AG08395 (cell line): ENCODE measurements around the gene ZFP36L2.

Experiments
- DNase-seq: peaks from one replicate; pipeline ENCODE4 v3.0.0; 2012; ENCODE audit warnings: mixed read lengths, low spot score

Gene ZFP36L2

DNA sequence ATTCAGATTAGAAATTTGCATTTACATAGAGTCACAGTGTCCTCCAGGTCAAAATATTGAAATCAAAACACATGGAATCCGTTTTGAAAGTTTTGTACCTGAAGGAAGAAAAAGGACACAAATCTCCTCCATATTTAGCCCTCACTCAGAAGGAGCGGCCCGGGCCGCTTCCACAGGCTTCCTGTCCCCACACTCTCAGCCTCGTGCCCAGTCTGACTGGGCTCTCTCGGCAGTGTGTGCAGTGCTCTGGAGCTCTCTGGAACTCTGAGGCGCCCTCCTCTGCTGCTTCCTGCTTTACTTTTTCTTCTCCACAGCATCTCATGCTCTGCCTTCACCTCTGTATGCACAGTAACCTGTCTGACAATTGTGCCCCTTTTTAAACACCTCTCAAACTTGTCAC, 22.2 kb upstream of the ZFP36L2 start:
- no peak for DNase-seq

DNA sequence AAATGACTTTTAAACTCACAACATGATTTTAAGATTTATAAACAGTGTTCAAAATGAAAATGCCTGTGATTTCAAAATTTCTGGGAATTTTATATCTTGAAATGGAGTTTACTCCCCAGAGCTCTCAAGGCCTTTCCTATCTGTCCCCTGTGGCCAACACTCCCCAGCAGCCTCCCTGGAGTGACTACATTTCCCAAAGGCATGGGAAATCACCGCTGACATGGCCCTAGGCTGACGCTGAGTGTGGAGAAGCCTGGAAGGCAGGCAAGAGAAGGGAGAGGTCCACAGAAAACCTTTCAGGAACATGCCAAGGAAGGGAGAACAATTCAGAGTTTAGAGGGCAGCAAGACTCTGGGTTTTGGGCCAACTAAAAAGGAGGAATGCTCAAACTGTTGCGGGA, 20.2 kb upstream of the ZFP36L2 start:
- no peak for DNase-seq

DNA sequence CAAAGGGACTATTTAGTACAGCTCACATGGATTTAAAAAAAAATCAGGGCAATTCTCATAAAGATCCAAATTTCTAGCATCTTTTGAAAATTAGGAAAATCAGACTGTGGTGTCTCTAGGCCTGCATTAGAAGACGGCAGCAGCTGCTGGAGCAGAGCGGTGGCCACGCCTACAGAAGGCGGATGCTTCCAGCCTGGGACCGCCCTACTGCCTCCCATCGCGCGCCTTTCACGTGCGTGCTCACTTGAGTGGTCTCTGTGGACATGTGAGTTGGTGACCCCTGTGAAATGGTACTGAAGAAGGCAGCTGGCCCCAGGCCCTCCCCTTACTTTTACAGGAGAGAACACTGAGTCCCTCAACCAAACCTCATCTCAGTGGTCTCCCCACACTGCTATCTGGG, 15.2 kb upstream of the ZFP36L2 start:
- no peak for DNase-seq

DNA sequence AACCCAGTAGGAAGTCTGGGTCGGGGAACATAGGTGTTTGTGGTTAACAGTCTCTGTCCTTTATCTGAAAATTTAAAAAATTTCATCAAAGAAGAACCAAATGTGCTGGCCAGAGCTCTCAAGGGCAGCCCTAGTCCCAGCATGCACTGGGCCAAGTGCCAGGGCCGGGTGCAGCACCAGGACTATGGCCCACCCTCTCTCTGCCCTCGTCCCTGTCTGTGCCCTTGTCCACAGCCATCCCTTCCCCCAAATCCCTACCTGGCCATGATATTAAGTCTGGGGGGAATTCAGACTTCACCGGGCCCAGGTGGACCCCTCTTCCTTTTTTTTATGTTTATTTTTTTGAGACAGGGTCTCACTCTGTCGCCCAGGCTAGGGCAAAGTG, 14.4 kb upstream of the ZFP36L2 start:
- DNase-seq = no peak

DNA sequence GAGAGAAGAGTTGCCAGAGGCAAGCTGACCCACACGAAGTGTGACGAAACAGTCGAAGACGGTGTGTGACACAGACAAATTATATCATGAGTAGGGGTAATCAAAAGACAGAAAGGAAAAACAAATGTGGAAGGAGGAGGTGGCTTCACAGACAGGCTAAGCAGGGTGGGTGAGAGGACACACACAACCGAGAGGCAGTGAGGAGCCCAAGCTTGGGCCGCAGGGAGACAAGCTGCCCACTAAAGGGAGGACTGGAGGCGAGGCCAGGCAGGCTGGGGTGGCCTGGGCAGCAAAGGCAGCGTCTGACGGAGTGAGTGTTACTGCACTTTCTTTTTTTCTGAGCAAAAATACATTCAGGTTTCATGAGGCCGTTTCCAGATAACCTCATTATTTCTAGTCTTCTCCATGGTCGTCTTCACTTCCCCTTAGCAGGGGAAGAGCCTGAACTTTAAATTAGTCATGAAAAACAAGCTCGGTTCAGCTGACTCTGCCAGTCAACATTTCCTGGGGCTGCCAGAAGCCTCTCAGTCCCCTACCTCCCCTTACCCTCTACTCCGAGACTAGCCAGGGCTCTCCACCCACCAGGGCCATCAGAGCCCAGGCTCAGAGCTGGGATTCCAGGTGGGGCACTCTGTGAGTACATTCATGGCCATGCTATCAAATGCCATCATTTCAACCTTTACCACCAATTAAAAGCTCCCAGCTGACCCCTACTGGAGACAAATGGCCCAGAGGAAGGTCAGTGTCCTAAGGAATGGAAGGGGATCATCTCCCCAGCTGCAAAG, 13.8 kb upstream of the ZFP36L2 start:
- no peak for DNase-seq

DNA sequence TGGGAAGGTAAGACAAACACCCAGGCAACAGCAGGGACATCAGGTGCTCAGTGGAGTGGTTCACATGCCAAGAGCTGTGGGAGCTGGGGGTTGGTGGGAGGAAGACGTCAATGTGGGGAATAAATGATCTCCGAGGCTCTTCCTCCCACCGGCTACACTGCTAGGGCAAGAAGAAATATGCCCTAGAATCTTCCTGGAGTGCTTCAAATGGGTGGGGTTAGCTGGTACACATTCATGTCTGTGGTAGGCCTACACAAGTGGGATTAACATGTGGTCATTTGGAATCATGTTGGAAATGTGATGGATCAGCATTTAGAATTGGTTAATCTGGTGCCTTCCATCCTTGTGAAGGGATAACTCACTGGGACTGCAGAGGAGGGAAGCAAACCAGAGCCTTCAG, 12.4 kb upstream of the ZFP36L2 start:
- DNase-seq = no peak

DNA sequence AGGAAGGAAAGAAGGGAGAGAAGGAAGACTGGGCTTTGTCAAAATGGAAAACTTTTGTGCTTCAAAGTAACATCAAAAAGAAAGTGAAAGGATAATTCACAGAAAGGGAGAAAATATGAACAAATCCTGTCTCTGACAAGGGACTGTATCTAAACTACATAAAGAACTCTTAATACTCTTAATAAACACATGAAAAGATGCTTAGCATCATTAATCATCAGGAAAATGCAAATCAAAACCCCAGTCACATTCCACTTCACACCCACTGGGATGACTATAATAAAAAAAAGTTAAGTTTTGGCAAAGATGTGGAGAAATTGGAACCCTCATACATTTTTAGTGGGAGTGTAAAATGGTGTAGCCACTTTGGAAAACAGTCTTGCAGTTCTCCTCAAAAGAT, 11.8 kb upstream of the ZFP36L2 start:
- no peak for DNase-seq

DNA sequence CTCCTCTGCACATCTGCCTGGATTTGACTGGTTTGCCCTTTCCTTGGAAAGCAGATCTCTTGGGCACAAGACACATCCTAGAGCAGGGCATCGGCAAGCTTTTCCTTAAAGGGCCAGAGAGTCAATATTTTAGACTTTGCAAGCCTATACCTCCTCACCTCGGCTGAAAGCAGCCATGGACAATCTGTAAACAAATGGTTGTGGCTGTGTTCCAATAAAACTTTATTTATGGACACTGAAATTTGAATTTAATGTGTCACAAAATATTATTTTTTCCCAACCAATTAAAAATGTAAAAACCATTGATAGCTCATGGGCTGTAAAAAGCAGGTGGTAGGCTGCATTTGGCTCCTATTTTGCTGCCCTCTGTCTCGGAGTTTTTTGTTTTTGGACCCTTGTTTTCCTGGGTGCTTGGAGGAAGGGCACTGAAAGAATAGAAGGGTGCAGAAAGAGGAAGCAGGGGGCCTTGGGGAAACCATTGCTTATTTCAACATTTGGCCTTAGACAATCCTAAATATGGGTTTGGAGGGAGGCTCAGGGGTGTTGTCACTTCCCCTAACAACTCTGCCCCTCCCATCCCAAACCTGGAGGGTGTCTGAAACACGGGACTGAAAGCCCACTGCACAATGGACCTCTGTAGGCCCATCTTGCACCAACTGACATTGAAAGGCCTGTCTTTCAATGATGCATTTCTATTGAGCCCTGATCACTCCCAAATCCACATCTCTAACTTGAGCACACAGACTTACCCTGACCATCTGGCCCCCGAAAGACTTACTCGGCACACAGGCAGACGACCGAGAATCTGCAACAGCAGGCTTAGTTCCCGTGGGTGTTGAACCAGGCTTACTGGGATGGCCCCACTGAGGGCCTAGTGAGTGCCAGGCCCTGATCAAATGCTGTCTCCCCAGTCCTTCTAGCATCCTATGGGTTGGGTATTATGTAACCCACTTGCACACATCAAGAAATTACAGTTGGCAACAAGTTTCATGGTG, 7.1 kb upstream of the ZFP36L2 start:
- no peak for DNase-seq

DNA sequence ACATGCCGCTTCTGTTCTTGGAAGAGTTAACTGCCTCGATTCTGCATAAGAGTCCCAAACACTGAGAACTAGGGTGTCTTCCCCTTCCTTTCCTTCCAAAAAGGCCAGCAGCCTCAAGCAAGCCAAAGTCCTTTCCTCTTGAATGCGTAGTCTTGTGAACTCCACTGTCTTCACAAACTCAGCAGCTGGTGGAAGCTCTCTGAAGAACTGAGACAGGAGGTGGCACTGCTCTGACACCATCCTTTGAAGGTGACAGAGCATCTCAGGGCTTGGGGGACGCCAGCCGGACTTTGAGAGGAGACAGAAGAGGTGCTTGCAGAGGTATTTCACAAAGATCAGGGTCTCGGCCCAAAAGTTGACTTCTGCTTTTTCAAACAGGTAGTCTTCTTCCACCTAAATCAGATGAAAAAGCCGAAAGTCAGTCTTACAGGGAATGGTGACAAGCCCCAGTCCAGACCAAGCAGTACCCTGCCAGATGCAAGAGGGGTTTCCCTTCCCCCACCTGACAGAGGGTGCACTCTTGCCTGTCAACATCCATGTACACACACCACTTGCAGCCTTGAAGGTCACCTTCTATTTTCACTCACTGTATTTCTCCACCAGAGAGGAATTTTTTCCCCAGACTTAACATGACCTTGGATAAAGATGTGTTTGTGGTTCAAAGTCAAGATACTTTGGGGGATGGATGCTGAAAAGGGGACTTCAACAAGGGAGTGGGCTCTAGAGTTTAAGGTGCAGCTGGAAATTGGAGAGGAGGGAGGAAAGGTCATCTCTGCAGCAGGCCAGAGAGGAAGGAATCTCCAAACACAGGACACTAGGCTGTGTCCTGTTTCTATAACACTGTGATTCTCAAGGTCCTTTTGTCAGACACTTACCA, 4.8 kb upstream of the ZFP36L2 start:
- DNase-seq = no peak

DNA sequence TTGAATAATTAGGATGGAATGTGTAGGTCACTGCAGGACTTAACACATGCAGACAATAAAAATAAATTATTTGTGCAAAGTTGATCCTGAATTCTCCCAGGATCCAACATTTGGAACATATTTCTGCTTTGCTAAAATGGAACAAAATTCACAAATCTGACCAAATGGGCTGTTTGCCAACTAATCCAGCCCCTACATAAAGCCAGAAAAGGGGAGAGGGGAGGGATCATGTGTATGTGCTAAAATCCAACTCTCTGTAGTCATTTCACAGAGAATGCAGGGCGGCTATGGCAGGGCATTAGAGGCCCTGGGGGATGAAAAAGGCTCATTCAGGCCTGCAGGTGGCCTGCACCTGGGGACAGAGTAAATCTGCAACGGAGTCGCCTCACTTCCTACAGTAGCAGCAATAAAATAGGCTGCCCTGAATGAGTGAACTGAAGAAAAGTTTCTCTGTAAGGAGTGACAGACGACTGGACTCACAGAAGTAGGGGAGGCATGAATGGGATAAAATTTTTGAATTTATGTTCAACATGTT, 4.0 kb upstream of the ZFP36L2 start:
- no peak for DNase-seq

DNA sequence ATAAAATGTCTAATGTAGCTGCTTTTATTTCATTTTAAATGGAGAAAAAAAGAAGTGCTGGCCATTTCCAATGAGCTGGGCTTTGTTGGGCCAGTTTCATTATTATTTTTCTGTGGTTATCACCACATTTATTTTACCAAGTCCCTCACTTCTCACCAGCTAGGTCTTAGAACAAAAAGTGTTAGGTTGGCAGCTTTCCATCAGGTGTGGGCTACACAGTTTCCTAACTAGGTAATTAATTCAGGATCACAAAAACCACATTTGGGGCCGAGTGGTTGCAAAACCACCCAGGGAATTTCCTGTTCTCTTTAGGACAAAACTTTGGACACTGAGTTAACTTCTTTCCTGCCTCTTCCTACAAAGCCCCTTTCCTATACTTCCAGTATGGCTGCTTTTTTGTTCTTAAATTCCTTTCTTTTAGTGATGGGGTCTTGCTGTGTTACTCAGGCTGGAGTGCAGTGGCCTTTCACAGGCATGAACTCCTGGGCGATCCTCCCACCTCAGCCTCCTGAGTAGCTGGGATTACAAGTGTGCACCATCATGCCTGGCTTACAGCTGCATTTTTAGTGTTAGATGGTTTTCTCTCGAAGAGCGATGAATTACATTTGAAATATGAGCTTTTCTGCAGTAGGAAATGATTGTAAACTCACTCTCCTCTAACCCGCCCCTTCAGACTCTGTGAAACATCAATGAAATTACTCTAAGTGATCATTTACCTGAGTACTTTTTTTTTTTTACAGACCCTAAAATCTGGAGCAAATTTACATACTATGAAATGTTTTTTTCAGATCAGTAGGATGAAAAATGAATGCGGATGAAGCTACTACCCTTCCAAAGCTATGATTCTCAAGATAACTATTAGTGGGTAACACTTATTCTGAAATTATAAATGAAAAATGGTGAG, 2.6 kb upstream of the ZFP36L2 start:
- no peak for DNase-seq

DNA sequence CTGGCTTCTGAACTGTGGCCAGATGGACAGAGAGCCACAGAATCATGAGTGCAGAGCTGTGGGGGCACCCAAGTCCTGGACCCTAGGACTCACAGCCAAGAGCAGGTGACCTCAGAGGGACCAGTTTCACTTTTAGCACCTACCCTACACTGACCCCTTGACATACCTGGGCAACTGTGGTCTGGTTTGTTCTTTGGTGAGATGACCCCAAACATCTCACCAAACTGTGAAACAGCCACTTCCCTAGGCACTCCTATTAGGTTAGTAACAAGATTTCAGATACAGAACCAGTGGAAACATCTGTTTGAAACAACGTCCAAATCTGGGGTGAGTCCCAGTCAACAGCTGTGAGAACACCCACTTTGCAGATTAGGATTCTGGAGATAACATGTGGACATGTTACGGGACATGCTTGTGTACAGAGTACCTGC, 1.9 kb upstream of the ZFP36L2 start:
- no peak for DNase-seq

DNA sequence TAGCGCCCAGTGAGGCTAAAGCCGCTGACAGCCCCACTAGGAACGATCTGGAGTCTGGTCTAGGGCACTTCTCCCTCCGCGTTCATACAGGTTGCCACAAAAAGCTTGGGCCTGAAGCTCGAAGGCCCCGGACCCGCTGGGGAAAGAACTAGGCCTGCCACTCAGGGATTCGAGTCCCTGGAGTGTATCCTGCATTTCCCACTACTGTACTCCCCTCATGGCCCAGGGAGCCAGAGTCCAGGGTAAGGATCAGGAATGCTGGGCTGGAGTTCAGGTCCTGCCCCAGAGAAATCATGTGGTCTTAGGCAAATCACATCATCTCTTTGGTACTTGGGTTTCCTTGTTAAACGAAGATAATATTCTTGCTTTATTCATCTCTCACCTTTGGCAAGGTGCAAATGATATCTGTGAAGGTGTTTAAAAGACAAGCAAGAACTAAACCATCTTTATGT, 1.4 kb upstream of the ZFP36L2 start:
- DNase-seq = no peak

DNA sequence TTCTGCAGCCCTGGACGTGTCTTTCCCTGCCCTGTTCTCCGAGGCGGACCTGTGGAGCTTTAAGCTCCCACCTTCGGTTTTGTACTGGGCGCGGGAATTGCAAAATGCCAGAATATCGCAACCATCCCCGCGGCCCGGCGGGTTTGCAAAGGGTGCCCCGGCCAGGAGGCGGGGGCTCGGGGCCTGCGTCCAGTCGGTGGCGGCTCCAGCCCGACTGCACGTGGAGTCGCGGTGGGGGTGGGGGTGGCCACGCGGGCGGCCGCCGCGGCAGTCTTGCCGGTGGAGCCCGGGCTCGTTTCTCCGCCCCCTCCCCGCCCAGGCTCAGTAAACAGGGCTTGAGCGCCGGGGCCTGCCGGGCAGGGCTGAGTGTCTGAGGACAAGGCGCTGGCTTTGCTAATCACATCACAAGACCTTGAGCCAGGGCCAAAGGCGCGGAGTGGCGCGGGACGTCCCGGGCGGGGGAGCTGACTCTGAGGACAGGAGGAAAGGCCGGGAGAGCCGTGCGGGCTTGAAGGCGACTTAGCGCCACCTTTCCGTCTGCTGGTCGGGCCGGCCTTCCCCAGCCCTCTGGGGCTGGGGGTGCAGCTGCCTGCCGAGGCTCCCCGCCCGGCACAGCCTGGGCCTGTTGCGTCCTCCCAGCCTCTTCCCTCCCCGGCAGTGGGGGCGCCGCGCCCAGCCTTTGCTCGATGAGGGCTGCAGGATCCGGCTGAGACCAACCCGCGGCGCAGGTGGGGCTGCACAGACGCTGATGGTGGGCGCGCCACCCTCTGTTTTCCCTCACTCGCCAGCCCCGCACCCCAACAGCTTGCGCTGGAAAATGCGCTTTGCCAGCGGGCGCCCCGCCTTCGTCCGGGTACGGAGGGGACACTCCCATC, 786 bp upstream of the ZFP36L2 start:
- peak; percentile 68 for DNase-seq

DNA sequence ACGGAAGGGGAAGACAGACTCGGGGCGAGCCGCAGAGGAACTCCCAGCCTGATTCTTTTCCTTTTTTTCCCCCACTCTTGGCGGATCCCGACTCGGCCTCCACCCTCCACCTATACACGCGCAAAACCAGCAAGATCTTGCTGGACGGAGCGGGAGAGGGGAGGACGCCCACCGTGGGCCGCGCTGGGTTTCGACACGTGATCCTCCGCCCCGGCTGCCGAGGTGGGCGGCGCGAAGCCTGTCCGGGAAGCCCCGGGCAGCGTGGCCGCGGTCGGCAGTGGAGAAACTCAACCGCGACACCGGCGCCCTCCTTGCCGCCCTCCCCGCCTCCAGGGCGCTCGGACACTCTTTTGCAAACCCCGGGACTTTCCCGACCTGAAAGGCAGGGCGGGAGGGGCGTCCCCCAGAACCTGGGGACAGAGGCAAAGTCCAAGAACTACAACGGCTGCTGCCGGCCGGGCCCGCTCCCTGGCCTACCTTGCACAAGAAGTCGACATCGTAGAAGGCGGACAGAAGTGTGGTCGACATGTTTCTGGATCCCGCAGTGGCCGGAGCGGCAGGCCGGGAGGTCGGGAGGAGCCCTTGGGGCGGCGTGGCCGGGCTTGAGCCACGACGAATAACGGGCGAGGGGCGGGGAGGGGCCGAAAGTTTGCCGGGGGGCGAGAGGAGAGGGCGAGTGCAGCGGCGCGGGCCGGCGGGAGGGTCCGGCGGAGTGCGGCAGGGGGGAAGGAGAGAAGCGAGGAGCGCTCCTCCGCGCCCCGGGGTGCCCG, 433 bp downstream of the ZFP36L2 start:
- peak; percentile 46 for DNase-seq

DNA sequence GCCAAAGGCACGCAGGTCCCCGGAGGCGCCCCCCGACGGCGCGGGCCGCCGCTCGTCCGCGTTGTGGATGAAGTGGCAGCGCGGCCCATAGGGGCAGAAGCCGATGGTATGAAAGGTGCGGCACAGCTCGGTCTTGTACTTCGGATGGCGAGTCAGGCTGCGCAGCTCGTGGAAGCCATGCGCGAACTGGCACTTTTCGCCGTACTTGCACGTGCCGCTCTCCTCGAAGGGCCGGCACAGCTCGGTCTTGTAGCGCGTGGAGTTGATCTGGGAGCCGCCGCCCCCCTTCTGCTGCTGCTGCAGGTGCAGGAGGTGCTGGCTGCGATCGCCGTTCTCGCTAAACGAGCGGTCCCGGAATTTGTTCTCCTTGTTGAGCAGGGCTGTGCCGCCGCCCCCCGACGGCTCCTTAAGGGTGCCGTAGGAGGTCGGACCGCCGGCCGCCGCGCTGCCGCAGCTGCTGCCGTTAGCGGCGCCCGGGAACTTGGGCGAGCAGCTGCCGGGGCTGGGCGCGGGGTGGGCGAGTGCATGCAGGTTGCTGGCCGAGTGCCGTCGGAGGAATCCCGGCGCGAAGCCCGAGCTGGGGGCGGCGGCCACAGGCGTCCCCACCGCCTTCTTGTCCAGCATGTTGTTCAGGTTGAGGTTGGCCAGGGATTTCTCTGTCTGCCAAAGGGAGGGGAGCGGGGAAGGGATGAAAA, 1.2 kb downstream of the ZFP36L2 start:
- DNase-seq = no peak

DNA sequence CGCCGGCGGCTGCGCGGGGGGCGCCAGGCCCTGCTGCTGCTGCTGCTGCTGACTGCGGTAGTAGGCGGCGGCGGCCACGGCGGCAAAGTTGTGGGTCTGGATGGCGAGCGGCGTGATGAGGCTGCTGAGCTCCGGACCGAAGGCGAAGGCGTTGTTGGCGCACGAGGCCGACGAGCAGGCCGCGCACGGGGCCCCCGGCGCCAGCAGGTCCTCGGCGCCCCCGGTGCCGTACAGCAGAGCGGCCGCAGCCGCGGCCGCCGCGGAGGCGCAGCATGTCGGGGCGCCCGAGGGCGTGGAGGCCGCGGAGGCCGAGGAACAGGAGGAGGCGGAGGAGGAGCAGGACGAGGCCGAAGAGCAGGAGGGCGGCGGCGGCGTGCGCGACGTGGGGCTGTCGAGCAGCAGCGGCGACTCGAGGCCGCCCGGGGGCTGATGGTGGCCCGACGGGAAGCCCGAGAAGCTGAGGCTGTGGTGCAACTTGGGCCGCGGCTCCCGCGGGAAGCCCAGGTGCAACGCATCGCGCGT, 1.8 kb downstream of the ZFP36L2 start:
- no peak for DNase-seq

DNA sequence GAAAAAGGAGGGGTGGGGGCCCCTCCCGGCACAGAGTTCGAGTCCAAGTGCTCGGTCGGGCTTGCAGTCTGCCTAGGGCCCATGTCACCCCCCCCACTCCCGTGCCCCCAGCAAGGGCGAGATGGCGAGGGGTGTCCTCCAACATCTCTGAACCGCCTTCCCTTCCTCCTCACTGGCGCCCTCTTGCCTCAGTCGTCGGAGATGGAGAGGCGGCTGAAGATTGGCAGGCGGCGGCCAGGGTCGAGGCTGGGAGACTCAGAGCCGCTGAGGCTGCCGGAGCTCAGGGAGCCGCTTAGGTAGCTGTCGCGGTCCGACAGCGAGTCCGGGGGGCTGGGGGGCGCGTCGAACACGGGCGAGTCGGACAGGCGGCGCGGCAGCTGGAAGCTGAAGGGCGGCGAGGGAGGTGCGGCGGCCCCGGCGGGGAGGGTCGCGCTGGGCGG, 2.3 kb downstream of the ZFP36L2 start:
- no peak for DNase-seq
